Body of pancreas (tissue), 4 donors: ENCODE results near the gene TSPAN15. TPM values are rescaled to one million over a fixed set of nuclear protein-coding genes. Genes with fewer than 3 reads are reported as not detected.

Experiments
- ATAC-seq: fragments of 150-250 bp; one replicate; pipeline ENCODE4 v1.9.1; 2016
- DNase-seq, 4 donors: peaks; one replicate each; pipeline ENCODE4 v3.0.0-alpha.2; 2019
- H3K27ac ChIP-seq, 4 donors: fragments of 200-600 bp; sonication (generic); 1 replicate in 3 of 4; 2 replicates in 1 of 4; pipeline versions ENCODE4 v1.5.1 to v1.6.1; 2016 to 2019; ENCODE audit warnings: mild to moderate bottlenecking in 1 of 4, mixed read lengths in 1 of 4, moderate library complexity in 1 of 4
- H3K27me3 ChIP-seq, 2 donors: fragments of 200-600 bp; sonication (generic); one replicate each; pipeline ENCODE4 v1.6.0; 2016; ENCODE audit warnings: mild to moderate bottlenecking in 1 of 2
- H3K36me3 ChIP-seq, 2 donors: fragments of 200-600 bp; sonication (generic); replicated peaks in 1 of 2; 2 replicates each; pipeline ENCODE4 v1.5.1; 2016; ENCODE audit warnings: low read depth in 2 of 2; ENCODE audit not compliant: insufficient read depth in 1 of 2
- H3K4me1 ChIP-seq: fragments of 200-600 bp; sonication (generic); one replicate; pipeline ENCODE4 v1.6.0; 2016
- H3K4me3 ChIP-seq, 2 donors: fragments of 200-600 bp; sonication (generic); 1 replicate in 1 of 2; 2 replicates in 1 of 2; pipeline ENCODE4 v1.5.1; 2016 to 2019
- H3K9me3 ChIP-seq, 3 donors: fragments of 200-600 bp; sonication (generic); 1 replicate in 2 of 3; 2 replicates in 1 of 3; pipeline ENCODE4 v1.5.1; 2016
- CTCF ChIP-seq, 7 experiments: fragments of 450-650 bp in 4 of 7; fragments of 200-600 bp in 3 of 7; sonication (generic) in 3 of 7; IDR thresholded peaks; one replicate each; pipeline ENCODE4 v1.5.1; 2016 to 2019; ENCODE audit warnings: antibody characterized with exemption in 7 of 7
- POLR2A ChIP-seq, 3 donors: fragments of 450-650 bp; IDR thresholded peaks; one replicate each; pipeline ENCODE4 v1.6.1; 2016; ENCODE audit warnings: antibody characterized with exemption in 3 of 3, mild to moderate bottlenecking in 2 of 3
- WGBS, 2 donors: methylation state at CpG; one replicate each; pipeline ENCODE4 v1.1.5; 2017; 5-methylcytosine and 5-hydroxymethylcytosine counted together
- intact Hi-C: fragments of 100-400 bp; cut with DNase I; formaldehyde crosslinking; loops from one replicate; pipeline ENCODE4 v1.15.1; 2023
- total RNA-seq, 2 donors: library from RNA; depleted of rRNA; stranded (reverse); fragments of >200 nt; gene quantifications; one replicate each; pipeline ENCODE4 v1.1.0, GENCODE V29; 2016

TSPAN15 gene
- total RNA-seq, 2 donors from 2014 or later: 20.0 to 32.0 TPM

- TF ChIP-seq POLR2A (IDR thresholded peaks at IDR 0.05) (no peak), CTCF (IDR thresholded peaks at IDR 0.05) (no peak)
Measured at GRCh38 chr10:69425511-69426298, 25.6 kb upstream of the TSPAN15 start.

GRCh38 chr10:69426376-69426727, 24.9 kb upstream of the TSPAN15 start:
- intact Hi-C loops: no loop called here
- 81 to 90% methylated on average over 2 to 4 of the region's 4 CpGs for WGBS, 2 donors
- no peak for TF ChIP-seq POLR2A (IDR thresholded peaks at IDR 0.05)
- TF ChIP-seq CTCF (IDR thresholded peaks at IDR 0.05): no peak
- Histone ChIP-seq H3K9me3 (no peaks in the 10 kb centered on the region), H3K4me1 (peaks cover 9% of the 10 kb centered on the region), H3K27me3 (no peaks in the 10 kb centered on the region), H3K4me3 (no peak overlapping the region), H3K36me3 (no peaks in the 10 kb centered on the region), H3K27ac (peak overlapping the region; percentile 12 to 55 (median 34))
- DNase-seq (no peak), ATAC-seq (no peak)

More at GRCh38 chr10:69425511-69426298, 25.6 kb upstream of the TSPAN15 start:
- 27 to 30% methylated on average over 5 of the region's 5 CpGs for WGBS, 2 donors
- H3K4me1 ChIP-seq: peaks cover 9% of the 10 kb centered on the region
- peak overlapping the region; percentile 12 to 55 (median 40) for H3K27ac ChIP-seq
- no peaks in the 10 kb centered on the region for H3K27me3 ChIP-seq
- no peaks in the 10 kb centered on the region for H3K36me3 ChIP-seq
- peak; percentile 74 for ATAC-seq
- intact Hi-C loops: no loop called here
- peak; percentile 42 to 70 (median 55) for DNase-seq
- H3K4me3 ChIP-seq: no peak overlapping the region
- no peaks in the 10 kb centered on the region for H3K9me3 ChIP-seq

- ATAC-seq (no peak), DNase-seq (no peak)
- H3K36me3 ChIP-seq: no peaks in the 10 kb centered on the region
- no peak overlapping the region for H3K4me3 ChIP-seq
- no peak for TF ChIP-seq CTCF (IDR thresholded peaks at IDR 0.05)
- TF ChIP-seq POLR2A (IDR thresholded peaks at IDR 0.05): no peak
- H3K9me3 ChIP-seq: no peaks in the 10 kb centered on the region
- H3K27me3 ChIP-seq: no peaks in the 10 kb centered on the region
- no peak overlapping the region for H3K27ac ChIP-seq
- WGBS, 2 donors: 35 to 47% methylated on average over 8 of the region's 8 CpGs
- H3K4me1 ChIP-seq: peaks cover 9% of the 10 kb centered on the region
- intact Hi-C loops: no loop called here
Measured at GRCh38 chr10:69428165-69428564, 23.1 kb upstream of the TSPAN15 start.

- H3K27me3 ChIP-seq: no peaks in the 10 kb centered on the region
- no peaks in the 10 kb centered on the region for H3K36me3 ChIP-seq
- no peaks in the 10 kb centered on the region for H3K9me3 ChIP-seq
- peaks cover 10% of the 10 kb centered on the region for H3K4me1 ChIP-seq
- DNase-seq (no peak), ATAC-seq (no peak)
- 64 to 79% methylated on average over 2 of the region's 2 CpGs for WGBS, 2 donors
- H3K27ac ChIP-seq: no peak overlapping the region
- TF ChIP-seq POLR2A (IDR thresholded peaks at IDR 0.05): no peak
- intact Hi-C loops: no loop called here
- H3K4me3 ChIP-seq: no peak overlapping the region
Measured at GRCh38 chr10:69434169-69434568, 17.1 kb upstream of the TSPAN15 start.

- 92 to 100% methylated on average over 6 to 11 of the region's 11 CpGs for WGBS, 2 donors
- Histone ChIP-seq H3K36me3 (no peaks in the 10 kb centered on the region), H3K9me3 (no peaks in the 10 kb centered on the region), H3K27me3 (no peaks in the 10 kb centered on the region), H3K4me3 (no peak overlapping the region), H3K27ac (no peak overlapping the region), H3K4me1 (peaks cover 16% of the 10 kb centered on the region)
- DNase-seq (no peak), ATAC-seq (no peak)
- TF ChIP-seq POLR2A (IDR thresholded peaks at IDR 0.05) (no peak), CTCF (IDR thresholded peaks at IDR 0.05) (no peak)
- intact Hi-C loops: no loop called here
Measured at GRCh38 chr10:69434926-69435325, 16.3 kb upstream of the TSPAN15 start.
